Measurements from ENCODE around the gene EIF2S2. TPM values are rescaled to one million over a fixed set of nuclear protein-coding genes. Genes with fewer than 3 reads are reported as not detected.

Gene EIF2S2
- total RNA-seq, 1 experiment from 2014 or later = 130 TPM

DNA sequence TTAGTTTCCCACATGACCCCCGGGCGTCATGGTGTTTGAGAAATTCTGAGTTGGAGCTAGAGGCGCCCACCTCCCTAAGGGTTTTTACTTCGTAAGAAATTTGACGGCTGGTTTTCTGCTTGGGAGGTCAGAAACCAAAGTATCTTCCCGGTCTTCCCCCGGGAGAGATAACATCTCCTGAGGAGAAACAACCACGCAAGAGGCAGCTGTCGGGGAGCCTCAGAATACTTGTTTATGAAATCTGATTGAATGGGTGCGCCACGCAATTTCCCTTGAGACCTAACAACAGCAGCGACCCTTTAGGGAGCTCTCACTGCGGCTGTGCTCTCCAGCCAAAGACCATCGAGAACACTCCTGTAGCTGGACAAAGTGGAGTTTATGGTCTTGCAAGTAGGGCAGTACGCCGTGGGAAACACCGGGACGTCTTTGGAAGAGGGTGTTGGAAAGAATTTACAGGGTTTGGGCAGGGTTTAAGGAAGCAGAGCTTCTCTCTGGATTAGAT, 608 bp upstream of the EIF2S2 start:
- Histone ChIP-seq H3K4me3 (ENCODE audit: low read depth, low read length, poor library complexity, severe bottlenecking) (peak overlapping the region; percentile 98), H3K27ac (ENCODE audit: low read depth, low read length, poor library complexity, severe bottlenecking) (peak overlapping the region; percentile 99), H3K4me1 (ENCODE audit: insufficient read depth, low read length, poor library complexity, severe bottlenecking) (peaks cover 23% of the 10 kb centered on the region), H3K27me3 (replicated peaks; ENCODE audit: insufficient read depth, low read depth, low read length, poor library complexity) (no peaks in the 10 kb centered on the region), H3K9me3 (ENCODE audit: low read depth, low read length, poor library complexity, severe bottlenecking) (no peaks in the 10 kb centered on the region), H3K36me3 (ENCODE audit: insufficient read depth, low read length, poor library complexity, severe bottlenecking) (peaks cover 16% of the 10 kb centered on the region)
- BruUV-seq (replicated peaks) = TSS peak; percentile 96
- intact Hi-C loops (cut with micrococcal nuclease; ENCODE audit: unreplicated experiment) = no loop called here
- ChIA-PET CTCF (interaction anchor here (0.6 kb wide), 2 partner anchors 320 to 1069 kb away, joined by 3 to 5 read pairs; no protein-coding TSS in a partner anchor), POLR2A (ENCODE audit: low non-redundant PET) (interaction anchor here (0.6 to 0.8 kb wide), 7 partner anchors 60 to 550 kb away, joined by 3 to 6 read pairs (median 3); no protein-coding TSS in a partner anchor)
- DNase-seq (ENCODE audit: low spot score) = peak; percentile 51
- TF ChIP-seq, protein P1, sequence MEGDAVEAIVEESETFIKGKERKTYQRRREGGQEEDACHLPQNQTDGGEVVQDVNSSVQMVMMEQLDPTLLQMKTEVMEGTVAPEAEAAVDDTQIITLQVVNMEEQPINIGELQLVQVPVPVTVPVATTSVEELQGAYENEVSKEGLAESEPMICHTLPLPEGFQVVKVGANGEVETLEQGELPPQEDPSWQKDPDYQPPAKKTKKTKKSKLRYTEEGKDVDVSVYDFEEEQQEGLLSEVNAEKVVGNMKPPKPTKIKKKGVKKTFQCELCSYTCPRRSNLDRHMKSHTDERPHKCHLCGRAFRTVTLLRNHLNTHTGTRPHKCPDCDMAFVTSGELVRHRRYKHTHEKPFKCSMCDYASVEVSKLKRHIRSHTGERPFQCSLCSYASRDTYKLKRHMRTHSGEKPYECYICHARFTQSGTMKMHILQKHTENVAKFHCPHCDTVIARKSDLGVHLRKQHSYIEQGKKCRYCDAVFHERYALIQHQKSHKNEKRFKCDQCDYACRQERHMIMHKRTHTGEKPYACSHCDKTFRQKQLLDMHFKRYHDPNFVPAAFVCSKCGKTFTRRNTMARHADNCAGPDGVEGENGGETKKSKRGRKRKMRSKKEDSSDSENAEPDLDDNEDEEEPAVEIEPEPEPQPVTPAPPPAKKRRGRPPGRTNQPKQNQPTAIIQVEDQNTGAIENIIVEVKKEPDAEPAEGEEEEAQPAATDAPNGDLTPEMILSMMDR (conservative IDR thresholded peaks at IDR 0.05; ENCODE audit: low read depth, low read length) = no peak
- no peak for TF ChIP-seq EZH2 (IDR thresholded peaks at IDR 0.05; ENCODE audit: borderline replicate concordance, low read depth, low read length, poor library complexity, severe bottlenecking)

DNA sequence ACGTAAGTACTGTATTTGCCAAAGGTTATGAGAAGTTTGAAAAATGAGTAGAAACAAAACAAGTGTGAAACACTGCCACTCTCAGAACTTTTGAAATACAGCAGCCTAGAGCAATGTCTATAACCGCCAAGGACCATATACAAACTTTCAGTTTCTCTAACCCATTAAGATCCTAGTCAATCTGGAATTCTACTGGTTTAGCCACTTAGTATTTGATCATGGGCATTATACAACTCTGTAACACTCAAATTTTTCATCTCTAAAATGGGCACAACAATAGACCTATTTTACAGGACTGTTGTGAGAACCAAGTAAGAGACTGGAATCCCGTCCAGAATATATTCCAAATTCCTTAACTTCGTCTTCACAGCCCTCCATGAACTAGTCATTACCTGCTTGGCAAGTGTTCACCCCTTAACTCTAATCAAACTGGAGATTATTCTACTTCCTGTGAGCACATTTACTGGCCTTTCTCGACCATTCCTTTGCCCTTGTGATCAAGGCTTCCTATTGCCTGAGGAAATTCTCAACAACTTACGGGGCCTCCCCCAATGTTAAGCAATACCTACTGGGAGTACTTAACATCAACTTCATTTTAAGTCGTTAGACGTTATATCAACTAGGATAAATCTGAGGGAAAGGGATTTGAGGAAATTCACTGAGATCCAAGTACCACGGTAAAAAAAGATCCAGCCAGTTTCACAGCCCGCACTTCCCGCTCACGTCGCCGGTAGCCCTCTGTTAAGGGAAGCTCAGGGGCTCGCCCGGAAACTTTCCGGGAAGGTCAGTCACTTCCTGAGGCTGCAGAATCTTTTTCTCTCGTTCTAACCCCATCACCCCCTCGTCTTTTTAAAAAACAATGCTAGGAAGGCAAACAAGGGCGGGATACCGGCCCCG, 1.1 kb downstream of the EIF2S2 start:
- TSS peak; percentile 38 for BruUV-seq (replicated peaks)
- Histone ChIP-seq H3K4me3 (ENCODE audit: low read depth, low read length, poor library complexity, severe bottlenecking) (peak overlapping the region; percentile 98), H3K36me3 (ENCODE audit: insufficient read depth, low read length, poor library complexity, severe bottlenecking) (peaks cover 27% of the 10 kb centered on the region), H3K27me3 (replicated peaks; ENCODE audit: insufficient read depth, low read depth, low read length, poor library complexity) (no peaks in the 10 kb centered on the region), H3K4me1 (ENCODE audit: insufficient read depth, low read length, poor library complexity, severe bottlenecking) (peaks cover 25% of the 10 kb centered on the region), H3K27ac (ENCODE audit: low read depth, low read length, poor library complexity, severe bottlenecking) (peak overlapping the region; percentile 99), H3K9me3 (ENCODE audit: low read depth, low read length, poor library complexity, severe bottlenecking) (no peaks in the 10 kb centered on the region)
- intact Hi-C loops (cut with micrococcal nuclease; ENCODE audit: unreplicated experiment) = no loop called here
- ChIA-PET CTCF (no interaction called here), POLR2A (ENCODE audit: low non-redundant PET) (interaction anchor here (0.7 kb wide), 1 partner anchor 89 kb away, joined by 3 read pairs; no protein-coding TSS in a partner anchor)
- TF ChIP-seq EZH2 (IDR thresholded peaks at IDR 0.05; ENCODE audit: borderline replicate concordance, low read depth, low read length, poor library complexity, severe bottlenecking) = no peak
- TF ChIP-seq, protein P1 (conservative IDR thresholded peaks at IDR 0.05; ENCODE audit: low read depth, low read length) = no peak
- peak; percentile 18 for DNase-seq (ENCODE audit: low spot score)

DNA sequence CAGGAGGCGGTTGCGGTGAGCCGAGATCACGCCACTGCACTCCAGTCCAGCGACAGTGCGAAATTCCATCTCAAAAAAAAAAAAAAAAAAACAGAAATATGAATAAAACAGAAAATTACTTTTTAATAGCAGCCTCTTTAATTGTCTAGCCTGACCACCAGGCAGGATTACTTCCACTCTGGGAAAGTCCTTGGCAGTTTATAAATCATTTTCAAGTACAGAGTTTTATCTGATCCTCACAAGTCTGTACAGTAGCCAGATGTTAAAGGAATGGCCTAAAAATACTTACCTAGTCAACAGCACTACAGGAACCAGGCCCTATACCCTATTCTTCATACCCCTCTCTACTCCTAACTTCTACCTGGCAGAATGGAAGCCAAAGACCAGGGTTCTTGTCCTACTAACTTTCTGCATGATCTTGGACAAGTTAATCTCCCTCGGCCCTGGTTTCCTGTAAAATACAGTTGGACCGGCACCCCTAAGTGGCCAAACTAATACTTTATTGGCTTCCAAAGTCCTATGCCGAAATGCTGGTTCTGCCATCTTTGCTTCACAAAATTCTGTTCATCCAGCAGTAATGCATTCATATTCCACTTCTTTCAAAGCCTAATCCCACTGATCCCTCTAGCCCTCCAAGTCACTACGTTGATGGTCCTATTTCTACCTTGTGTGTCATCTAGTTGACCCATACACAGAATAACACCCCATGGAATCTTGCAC, 1.9 kb downstream of the EIF2S2 start:
- Histone ChIP-seq H3K9me3 (ENCODE audit: low read depth, low read length, poor library complexity, severe bottlenecking) (no peaks in the 10 kb centered on the region), H3K4me1 (ENCODE audit: insufficient read depth, low read length, poor library complexity, severe bottlenecking) (peaks cover 25% of the 10 kb centered on the region), H3K4me3 (ENCODE audit: low read depth, low read length, poor library complexity, severe bottlenecking) (peak overlapping the region; percentile 98), H3K36me3 (ENCODE audit: insufficient read depth, low read length, poor library complexity, severe bottlenecking) (peaks cover 35% of the 10 kb centered on the region), H3K27ac (ENCODE audit: low read depth, low read length, poor library complexity, severe bottlenecking) (peak overlapping the region; percentile 99), H3K27me3 (replicated peaks; ENCODE audit: insufficient read depth, low read depth, low read length, poor library complexity) (no peaks in the 10 kb centered on the region)
- ChIA-PET POLR2A (ENCODE audit: low non-redundant PET) (no interaction called here), CTCF (no interaction called here)
- DNase-seq (ENCODE audit: low spot score) = no peak
- BruUV-seq (replicated peaks) = no TSS peak
- intact Hi-C loops (cut with micrococcal nuclease; ENCODE audit: unreplicated experiment) = no loop called here
- TF ChIP-seq EZH2 (IDR thresholded peaks at IDR 0.05; ENCODE audit: borderline replicate concordance, low read depth, low read length, poor library complexity, severe bottlenecking) = no peak
- TF ChIP-seq, protein P1 (conservative IDR thresholded peaks at IDR 0.05; ENCODE audit: low read depth, low read length) = no peak
